Activated naive CD4-positive, alpha-beta T cell treated with Interleukin-2 at 50 U/mL for 16 hours (primary cell): ENCODE measurements around the gene DPYSL5.
"Not testable (repeated sequence)": the region's sequence is repeated elsewhere in the genome, so short reads cannot be mapped to it uniquely, and the experiment has no call there.

Experiments
- DNase-seq: peaks from one replicate; pipeline ENCODE4 v3.0.0-alpha.2; 2020

Gene DPYSL5

DNA sequence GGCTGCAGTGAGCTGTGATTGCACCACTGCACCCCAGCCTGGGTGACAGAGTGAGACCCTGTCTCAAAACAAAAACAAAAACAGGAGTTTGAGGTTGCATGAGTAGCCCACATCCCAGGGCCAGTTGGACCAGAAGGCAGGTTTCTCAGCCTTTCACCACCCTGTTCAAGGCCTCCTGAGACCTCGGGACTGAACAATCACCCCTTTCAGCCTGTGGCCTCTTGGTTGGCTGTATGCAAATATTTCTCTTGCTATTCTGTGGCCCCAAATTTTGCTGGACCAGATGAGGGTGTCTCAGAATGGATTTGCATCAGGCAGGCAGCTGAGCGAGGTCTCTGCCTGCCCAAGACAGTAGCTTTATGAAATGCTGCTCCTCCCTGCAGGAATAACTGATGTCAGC is 56.9 kb downstream of the DPYSL5 start:
- DNase-seq = no peak

DNA sequence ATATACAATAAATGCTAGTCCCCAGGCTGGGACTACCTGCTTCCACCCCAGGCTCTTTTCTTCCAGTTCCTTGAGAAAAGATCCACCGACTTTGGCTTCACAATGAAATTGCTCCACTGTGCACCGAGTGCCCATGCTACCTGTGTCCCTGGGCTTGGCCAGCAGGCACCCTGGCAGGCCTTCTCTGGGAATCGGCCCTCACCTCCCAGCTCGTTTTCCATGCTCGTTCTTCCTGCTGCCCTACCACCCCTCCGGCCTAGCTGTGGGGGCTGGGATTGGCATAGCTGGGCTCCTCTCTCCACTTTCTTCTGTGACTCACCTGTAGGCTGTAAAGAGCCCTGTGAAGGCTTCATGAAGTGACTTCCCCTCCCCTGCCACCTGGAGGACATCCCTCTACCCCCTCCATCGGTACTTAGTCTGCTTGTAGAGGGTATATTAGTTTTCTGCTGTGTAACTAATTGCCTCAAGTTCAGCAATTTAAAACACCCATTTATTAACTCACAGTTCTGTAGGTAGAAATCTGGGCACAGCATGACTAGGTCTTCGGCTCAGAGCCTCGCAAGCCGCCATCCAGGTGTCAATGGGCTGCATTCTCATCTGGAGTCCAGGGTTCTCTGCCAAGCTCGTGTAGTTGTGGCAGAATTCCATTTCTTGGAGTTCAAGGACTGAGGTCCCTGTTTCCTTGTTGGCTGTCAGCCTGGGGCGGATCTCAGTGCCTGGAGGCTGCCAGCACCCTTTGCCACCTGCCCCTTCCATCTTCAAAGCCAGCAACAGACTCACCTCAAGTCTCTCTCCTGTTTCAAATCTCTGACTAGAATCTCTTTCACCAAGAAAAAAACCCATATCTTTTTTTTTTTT is 57.6 kb downstream of the DPYSL5 start:
- no peak for DNase-seq

DNA sequence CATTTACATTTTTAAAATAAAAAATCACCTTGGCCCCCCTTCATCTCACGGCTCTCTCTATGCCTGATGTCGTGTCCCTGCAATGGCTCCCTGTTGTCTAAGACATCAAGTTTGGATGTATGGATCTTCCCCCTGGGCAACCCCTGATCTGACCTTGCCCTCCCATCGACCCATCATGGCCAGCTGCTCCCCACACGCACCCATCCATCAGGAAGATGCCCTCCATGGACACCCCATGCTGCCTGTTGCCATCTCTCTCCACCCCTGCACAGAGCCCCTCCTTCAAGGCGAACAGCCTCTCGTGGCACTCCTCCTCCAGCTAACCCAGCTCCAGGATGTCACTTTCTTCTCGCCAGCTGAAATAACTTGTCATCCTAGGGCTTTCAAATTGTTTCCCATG is 59.5 kb downstream of the DPYSL5 start:
- no peak for DNase-seq

GRCh38 chr2:26910176-26910575 is 62.2 kb downstream of the DPYSL5 start:
- DNase-seq = no peak

GRCh38 chr2:26911911-26912861 is 64.3 kb downstream of the DPYSL5 start:
- DNase-seq = no peak

GRCh38 chr2:26913606-26913998 is 65.7 kb downstream of the DPYSL5 start:
- no peak for DNase-seq

DNA sequence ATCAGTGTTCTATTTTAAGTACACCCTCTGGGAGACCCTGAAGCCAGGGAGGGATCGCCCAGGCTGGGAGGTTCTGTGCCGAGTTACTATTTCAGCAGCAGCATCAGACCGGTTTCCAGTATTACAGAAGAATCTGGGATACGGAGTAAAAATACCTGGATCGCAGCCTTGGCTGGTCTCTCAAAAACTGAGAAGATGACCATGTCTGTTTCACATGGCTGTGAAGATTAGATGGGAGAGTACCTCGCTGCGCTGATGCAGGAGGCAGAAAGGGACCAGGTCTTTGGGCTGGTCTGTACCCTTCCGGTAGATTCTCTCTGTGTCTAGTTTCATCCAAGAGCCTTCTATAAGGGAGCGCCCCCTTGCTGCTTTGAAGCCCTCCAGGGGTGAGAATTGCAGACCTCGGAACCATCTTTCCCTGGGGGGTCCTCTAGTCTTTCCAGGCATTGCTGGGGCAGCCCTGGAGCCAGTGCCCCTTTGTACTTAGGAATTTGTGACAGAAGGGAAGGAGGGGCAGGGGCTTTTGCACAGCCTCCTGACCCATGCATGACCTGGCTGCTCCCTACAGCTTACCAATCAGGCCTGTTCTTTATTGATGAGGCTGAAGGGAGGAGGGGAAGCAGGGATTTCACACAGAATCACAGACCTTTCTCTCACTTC is 66.2 kb downstream of the DPYSL5 start:
- no peak for DNase-seq

- no peak for DNase-seq
Measured at GRCh38 chr2:26914659-26915310, 66.9 kb downstream of the DPYSL5 start.

DNA sequence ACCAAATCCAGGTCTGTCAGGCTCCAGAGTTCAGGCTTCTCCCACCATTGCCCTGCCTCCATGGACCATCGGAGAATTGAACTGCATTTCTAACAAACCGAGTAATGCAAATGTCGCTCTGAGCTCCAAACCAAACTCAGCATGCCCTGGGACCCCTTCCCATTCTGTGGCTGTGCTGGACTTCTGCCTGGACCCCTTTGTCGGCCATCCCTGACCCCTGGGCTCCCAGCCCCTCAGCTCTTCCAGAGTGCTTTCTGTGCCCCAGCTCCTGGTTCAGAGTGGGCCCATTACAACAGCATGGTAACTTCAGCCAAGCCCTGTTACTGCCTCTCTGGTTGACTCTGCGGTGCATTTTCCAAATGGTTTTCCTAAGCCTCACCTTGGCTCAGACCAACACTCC is 67.4 kb downstream of the DPYSL5 start:
- DNase-seq = no peak

DNA sequence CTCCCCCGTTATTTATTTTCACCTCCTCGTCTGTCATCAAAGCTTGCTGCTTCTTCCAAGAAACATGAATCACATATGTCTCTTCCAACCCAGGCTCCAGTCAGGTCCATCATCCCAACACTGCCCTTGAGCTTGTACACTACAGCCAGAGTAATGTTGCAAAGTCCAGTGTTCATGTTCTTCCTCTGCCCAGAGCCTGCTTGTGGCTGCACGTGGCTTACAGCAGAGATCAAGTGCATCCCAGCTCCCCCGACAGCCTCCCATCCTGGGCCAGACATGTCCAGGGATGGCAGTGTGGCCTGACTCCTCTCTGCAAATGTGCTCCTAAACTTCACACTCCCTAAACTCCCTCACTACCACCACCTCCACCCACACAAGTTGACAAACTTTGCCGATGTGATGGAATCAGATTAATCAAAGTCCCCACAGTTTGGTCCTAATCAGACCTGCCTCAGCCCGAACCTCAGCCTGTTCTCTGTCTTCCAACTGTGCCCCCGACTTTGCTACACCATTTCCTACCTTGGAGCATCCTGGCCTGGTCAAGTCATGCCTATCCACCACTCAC is 68.3 kb downstream of the DPYSL5 start:
- no peak for DNase-seq

- DNase-seq = no peak
Measured at GRCh38 chr2:26917135-26917836, 69.4 kb downstream of the DPYSL5 start.

DNA sequence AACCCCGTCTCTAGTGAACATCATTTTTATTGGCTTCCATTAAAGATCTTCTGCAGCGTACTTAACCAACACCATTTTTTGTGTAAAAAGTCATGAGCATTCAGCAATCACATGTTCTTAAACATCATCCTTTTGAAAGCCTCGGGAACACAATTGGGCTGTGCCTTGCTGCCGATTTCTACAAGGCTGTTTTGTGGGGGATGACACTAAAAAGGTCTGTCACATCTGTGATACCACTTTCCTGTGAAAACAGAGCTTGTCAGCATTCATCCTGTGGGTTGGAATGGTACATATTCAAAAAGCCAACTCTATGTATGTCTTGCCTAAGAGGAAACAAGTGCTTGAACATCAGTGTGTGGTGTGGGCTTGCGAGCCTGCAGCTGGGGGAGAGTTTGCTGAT is 73.4 kb downstream of the DPYSL5 start:
- no peak for DNase-seq

DNA sequence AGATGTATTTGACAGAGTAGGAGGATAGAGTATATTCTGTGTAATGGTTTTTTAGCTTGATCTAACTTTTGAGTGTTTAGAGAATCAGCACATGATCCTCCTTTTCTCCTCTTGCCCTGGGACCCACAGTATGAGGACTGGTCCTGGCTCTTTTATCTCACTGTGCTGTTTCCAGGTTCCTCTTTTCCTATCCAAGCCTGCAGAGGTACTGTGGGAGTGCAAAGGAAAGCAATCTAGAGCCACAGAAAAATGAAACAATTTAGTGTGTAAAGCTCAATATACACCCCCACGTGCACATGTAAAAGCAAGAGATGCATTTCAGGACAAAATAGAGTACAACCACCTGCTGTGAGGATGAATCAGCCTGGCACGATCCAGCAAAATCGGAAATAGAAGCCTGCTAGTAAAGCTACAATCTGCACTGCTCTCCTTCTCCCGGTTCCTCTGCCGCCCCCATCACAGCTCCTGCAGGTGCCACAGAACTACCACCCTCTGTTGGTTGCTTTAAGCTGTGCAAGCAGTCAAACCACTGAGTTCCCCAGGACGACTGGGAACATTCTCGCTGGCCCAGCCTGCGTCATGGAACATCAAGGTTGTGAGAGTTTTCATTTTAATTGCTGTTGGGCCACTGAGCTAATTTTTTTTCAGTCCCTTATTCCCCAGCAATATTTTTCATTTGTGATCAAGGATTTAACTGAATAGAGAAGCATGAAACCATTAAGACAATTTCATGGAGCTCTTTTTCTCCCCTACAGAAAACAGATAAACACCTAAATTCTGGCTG is 74.7 kb downstream of the DPYSL5 start:
- DNase-seq = peak; percentile 15

DNA sequence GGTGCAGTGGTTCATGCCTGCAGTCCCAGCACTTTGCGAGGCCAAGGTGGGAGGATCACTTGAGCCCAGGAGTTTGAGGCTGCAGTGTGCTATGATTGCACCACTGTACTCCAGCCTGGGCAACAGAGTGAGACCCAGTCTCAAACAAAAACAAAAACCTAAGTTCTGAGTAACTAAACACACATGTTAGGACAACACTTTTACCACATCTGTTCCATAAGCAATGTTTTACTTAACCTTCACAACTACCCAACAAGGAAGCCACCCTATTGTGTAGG is 75.2 kb downstream of the DPYSL5 start:
- not testable (repeated sequence) for DNase-seq

DNA sequence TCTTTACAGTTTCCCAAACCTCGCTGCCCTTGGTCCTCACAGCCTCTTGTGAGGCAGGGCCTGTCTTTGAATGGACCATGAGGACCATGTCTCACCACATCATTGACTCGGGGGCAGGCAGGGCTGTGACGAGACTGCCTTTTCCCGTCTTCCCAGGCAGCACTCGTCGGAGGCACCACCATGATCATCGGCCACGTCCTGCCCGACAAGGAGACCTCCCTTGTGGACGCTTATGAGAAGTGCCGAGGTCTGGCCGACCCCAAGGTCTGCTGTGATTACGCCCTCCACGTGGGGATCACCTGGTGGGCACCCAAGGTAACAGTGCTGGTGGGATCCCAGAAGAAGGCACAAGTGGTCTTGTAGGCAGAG is 76.8 kb downstream of the DPYSL5 start:
- no peak for DNase-seq

DNA sequence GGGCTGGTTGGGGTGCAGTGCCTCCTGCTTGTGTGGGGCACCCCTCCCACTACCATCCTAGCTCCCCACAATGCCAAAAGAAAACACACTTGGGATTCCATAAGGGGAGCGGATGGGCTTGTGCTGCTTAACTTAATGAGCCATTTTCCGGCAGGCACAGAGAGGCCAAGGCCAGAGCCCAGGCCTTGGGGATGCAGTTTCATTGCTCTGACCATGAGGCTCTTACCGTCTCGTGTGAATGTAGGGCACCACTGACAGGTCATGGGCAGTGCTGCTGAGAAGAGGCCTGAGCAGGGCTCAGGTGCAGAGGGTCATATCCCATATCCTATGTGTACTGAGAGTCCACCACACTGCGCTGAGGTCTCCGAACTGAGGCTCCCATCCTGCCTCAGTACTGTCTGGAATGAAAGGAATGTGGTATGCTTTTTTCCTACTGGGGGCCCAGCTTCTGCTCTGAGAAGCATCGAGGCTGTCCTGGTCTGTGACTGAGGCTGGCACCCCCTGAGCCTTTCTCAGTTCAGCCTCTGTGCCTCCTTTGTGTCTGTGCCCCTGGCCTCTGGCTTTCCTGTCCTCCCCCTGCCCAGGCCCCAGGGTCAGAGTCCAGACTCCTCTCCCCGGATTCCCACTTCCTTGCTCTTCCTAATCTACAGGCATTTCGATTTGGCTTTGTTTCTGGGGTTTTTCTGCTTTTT is 77.3 kb downstream of the DPYSL5 start:
- DNase-seq = no peak

- DNase-seq = no peak
Measured at GRCh38 chr2:26927221-26927620, 79.3 kb downstream of the DPYSL5 start.

DNA sequence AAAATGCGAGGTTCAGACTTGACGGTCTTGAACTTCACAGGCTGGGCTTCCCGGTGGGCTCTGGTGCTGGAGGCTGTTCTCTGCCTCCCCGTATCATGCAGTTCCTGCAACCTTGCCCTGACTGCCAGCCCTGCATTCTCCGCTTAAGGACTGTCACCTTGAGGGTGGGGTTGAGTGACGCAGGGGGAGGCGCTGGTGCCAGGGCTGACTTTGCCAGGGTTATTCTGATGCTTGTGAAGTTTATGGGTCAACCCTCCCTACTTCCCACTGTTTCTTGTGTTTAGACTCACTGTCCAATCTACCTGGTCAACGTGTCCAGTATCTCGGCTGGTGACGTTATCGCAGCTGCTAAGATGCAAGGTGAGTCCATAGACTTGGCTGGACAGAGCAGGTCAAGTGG is 85.0 kb downstream of the DPYSL5 start:
- no peak for DNase-seq

GRCh38 chr2:26933431-26934334 is 85.8 kb downstream of the DPYSL5 start:
- DNase-seq = no peak

GRCh38 chr2:26934335-26934724 is 86.4 kb downstream of the DPYSL5 start:
- no peak for DNase-seq
